Testis (tissue), 3 donors: ENCODE measurements around the gene INO80E. TPM values are rescaled to one million over a fixed set of nuclear protein-coding genes. Genes with fewer than 3 reads are reported as not detected.

Experiments
- DNase-seq: peaks from one replicate; pipeline ENCODE4 v3.0.0-alpha.2; 2019
- H3K27ac ChIP-seq, 2 donors: fragments of 200-600 bp; sonication (generic); one replicate each; pipeline ENCODE4 v1.5.1; 2019
- H3K27me3 ChIP-seq: fragments of 200-600 bp; sonication (generic); one replicate; pipeline ENCODE4 v1.5.1; 2019
- H3K36me3 ChIP-seq: fragments of 200-600 bp; sonication (generic); one replicate; pipeline ENCODE4 v1.5.1; 2017; ENCODE audit warnings: low read depth; ENCODE audit errors: missing control alignments
- H3K4me1 ChIP-seq: fragments of 200-600 bp; sonication (generic); one replicate; pipeline ENCODE4 v1.5.1; 2019
- H3K4me3 ChIP-seq, 2 donors: fragments of 200-600 bp; sonication (generic); one replicate each; pipeline ENCODE4 v1.5.1; 2017 to 2019
- H3K9me3 ChIP-seq: fragments of 200-600 bp; sonication (generic); one replicate; pipeline ENCODE4 v1.5.1; 2017
- POLR2A ChIP-seq: fragments of 450-650 bp; IDR thresholded peaks from one replicate; pipeline ENCODE4 v1.6.1; 2017; ENCODE audit warnings: antibody characterized with exemption, mild to moderate bottlenecking, moderate library complexity
- WGBS, 2 donors: methylation state at CpG; one replicate each; pipeline ENCODE4 v1.1.5; 2018; 5-methylcytosine and 5-hydroxymethylcytosine counted together
- intact Hi-C: fragments of 100-400 bp; cut with DNase I; formaldehyde crosslinking; loops from one replicate; pipeline ENCODE4 v1.15.1; 2023; ENCODE audit warnings: low total_unique reads
- polyA plus RNA-seq: library from polyadenylated mRNA; stranded (reverse); fragments of 350-450 nt; fragmentation: Illumina TruSeq; extraction: RNeasy Lipid Tissue Mini Kit (QIAGEN cat#74804); gene quantifications from one replicate; pipeline ENCODE4 v1.2.3, GENCODE V29; 2014; ENCODE audit warnings: low read depth, low replicate concordance; ENCODE audit not compliant: insufficient read depth
- total RNA-seq, 2 donors: library from RNA; depleted of rRNA; stranded (reverse); fragments of >200 nt; gene quantifications; one replicate each; pipeline ENCODE4 v1.2.3, GENCODE V29; 2016
- TF ChIP-seq, protein P1 (sequence below), 3 experiments: fragments of 450-650 bp in 2 of 3; fragments of 200-600 bp in 1 of 3; sonication (generic) in 1 of 3; IDR thresholded peaks; one replicate each; pipeline ENCODE4 v1.5.1; 2016 to 2019; ENCODE audit warnings: antibody characterized with exemption in 3 of 3, mild to moderate bottlenecking in 2 of 3, moderate library complexity in 1 of 3

The INO80E gene
- total and polyA plus RNA-seq, 3 donors from 2014 or later, result 64.0 to 98.1 (median 72.3) TPM

DNA sequence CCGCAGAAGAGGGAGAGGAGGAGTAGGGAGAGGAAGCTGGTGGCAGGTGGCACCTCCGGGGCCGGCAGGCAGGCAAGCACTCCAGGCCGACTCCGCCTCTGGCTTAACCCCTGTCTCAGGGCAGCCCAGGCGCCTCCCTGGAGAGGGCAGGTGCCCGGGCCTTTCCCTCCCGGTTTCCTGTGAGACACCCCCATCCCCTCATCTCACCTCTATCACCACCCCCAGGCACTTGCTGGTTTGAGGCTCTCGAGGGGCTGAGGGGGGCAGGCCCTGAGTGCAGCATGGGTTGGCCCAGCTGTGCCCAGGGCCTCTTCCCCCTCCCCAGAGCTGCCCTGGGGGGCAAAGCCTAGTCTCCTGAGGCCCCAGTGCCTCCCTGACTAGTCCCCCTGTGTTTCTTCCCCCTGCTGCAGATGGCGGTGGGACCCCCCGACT is 8.8 kb downstream of the INO80E start:
- no peak overlapping the region for H3K27ac ChIP-seq
- no peak overlapping the region for H3K4me3 ChIP-seq
- DNase-seq, result no peak
- WGBS, 2 donors, result 70 to 72% methylated on average over 2 to 11 of the region's 11 CpGs
- H3K9me3 ChIP-seq, result no peaks in the 10 kb centered on the region
- intact Hi-C loops, result no loop called here
- no peaks in the 10 kb centered on the region for H3K4me1 ChIP-seq
- H3K27me3 ChIP-seq, result no peaks in the 10 kb centered on the region
- TF ChIP-seq POLR2A, result no peak
- TF ChIP-seq, protein P1, sequence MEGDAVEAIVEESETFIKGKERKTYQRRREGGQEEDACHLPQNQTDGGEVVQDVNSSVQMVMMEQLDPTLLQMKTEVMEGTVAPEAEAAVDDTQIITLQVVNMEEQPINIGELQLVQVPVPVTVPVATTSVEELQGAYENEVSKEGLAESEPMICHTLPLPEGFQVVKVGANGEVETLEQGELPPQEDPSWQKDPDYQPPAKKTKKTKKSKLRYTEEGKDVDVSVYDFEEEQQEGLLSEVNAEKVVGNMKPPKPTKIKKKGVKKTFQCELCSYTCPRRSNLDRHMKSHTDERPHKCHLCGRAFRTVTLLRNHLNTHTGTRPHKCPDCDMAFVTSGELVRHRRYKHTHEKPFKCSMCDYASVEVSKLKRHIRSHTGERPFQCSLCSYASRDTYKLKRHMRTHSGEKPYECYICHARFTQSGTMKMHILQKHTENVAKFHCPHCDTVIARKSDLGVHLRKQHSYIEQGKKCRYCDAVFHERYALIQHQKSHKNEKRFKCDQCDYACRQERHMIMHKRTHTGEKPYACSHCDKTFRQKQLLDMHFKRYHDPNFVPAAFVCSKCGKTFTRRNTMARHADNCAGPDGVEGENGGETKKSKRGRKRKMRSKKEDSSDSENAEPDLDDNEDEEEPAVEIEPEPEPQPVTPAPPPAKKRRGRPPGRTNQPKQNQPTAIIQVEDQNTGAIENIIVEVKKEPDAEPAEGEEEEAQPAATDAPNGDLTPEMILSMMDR (IDR thresholded peaks at IDR 0.05), result no peak
- no peaks in the 10 kb centered on the region for H3K36me3 ChIP-seq

DNA sequence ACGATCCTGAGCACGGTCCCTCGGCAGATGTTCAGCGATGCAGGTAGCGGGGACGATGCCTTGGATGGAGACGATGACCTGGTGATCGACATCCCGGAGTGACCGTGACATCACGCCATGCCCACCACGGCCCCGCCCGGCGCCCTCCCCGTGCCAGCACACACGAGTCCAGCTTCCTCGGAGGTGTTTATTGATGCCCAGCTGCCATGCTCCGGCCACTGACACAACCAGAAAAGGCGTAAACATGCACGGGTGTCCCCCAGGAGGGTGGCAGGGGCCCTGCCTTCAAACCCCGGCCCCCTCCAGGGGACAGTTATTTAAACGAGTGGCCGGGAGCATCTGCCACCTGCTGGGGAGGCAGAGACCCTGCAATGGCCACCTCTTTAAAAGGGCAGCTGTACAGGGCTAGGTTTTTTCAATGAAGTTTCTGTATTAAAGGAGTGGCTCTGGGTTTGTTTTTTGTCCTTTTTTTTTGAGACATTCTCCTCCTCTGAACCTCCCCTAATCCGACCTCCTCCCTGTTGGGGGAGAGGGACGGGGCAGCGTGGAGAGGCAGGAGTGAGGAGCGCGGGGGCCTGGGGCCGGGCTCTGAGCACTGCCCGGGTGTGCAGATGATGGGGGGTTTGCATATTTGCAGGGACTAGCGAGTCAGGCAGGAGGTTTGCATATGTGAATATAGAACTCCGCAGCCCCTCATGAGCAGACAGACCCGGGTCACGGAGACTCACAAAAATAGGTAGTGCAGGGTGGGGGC is 9.5 kb downstream of the INO80E start:
- no peaks in the 10 kb centered on the region for H3K9me3 ChIP-seq
- H3K27me3 ChIP-seq, result no peaks in the 10 kb centered on the region
- DNase-seq, result no peak
- H3K4me1 ChIP-seq, result peaks cover 1% of the 10 kb centered on the region
- intact Hi-C loops, result no loop called here
- H3K27ac ChIP-seq, result no peak overlapping the region
- no peaks in the 10 kb centered on the region for H3K36me3 ChIP-seq
- no peak overlapping the region for H3K4me3 ChIP-seq
- no peak for TF ChIP-seq POLR2A
- TF ChIP-seq, protein P1 (IDR thresholded peaks at IDR 0.05), result peak; percentile 57 to 86 (median 69)
- 66 to 73% methylated on average over 16 to 32 of the region's 35 CpGs for WGBS, 2 donors

DNA sequence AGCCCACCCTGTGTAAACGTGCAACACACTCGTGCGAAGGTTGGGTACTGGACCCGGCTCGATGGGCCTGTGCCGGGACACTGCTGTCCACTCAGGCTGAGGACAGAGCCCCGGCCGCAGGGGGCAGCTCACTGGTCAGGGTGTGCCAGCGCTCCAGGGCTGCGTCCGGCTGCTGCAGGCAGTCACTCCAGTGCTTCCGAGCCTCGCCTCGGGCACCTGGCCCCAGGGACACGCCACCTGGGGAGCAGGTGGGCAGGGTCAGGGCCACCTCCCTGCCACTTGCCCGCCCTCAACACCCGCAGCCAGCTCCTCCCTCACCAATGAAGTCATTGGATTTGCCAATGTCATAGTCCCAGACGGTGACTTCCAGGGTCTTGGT is 10.0 kb downstream of the INO80E start:
- Histone ChIP-seq H3K36me3 (no peaks in the 10 kb centered on the region), H3K4me1 (peaks cover 7% of the 10 kb centered on the region), H3K9me3 (no peaks in the 10 kb centered on the region), H3K27ac (no peak overlapping the region), H3K27me3 (no peaks in the 10 kb centered on the region), H3K4me3 (no peak overlapping the region)
- TF ChIP-seq, protein P1 (IDR thresholded peaks at IDR 0.05), result no peak
- TF ChIP-seq POLR2A, result no peak
- intact Hi-C loops, result no loop called here
- DNase-seq, result no peak
- 92% methylated on average over 18 of the region's 18 CpGs; no CpG with 5 or more reads in 1 of the 2 donors for WGBS, 2 donors

DNA sequence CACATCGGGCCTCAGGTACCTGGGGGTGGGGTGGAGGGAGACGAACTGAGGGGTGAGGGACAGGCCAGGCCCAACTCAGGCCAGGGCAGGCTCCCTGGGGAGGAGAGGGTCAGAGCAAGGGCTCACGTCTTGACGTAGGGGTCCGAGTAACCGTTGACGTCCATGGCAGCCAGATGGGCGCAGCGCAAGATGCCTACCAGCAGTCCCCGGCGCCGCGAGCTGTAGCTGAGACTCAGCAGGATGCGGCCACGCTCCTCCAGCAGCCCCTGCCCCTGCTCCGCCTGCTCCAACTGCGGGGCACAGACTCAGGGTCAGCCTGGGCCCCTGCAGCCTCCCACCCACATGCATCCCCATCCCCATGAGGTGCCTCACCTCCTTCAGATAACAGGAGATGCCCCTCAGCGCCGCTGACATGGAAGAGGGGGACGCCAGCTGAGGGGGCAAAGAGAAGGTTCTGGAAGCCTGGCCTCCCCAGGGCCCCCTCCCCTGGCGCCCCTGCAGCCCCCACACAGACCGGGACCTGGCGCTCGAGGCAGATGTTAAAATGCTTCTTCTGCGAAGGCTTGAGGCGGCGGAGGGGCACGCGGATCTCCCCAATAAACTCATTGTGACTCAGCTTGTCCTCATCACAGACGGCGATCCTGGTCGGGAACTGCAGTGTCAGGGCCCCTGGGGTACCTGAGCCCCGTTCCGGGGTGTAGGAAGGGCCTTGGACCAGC is 10.8 kb downstream of the INO80E start:
- Histone ChIP-seq H3K4me3 (no peak overlapping the region), H3K4me1 (peaks cover 8% of the 10 kb centered on the region)
- 85 to 89% methylated on average over 15 to 34 of the region's 34 CpGs for WGBS, 2 donors

More for the DNA sequence above, 10.8 kb downstream of the INO80E start:
- DNase-seq, result no peak
- intact Hi-C loops, result no loop called here
- Histone ChIP-seq H3K27ac (no peak overlapping the region), H3K36me3 (no peaks in the 10 kb centered on the region), H3K27me3 (no peaks in the 10 kb centered on the region), H3K9me3 (no peaks in the 10 kb centered on the region)
- no peak for TF ChIP-seq POLR2A
- TF ChIP-seq, protein P1 (IDR thresholded peaks at IDR 0.05), result no peak
